ENCODE data around the gene C1orf141.

GRCh38 chr1:67169932-67170331 is 35.2 kb upstream of the C1orf141 start:
- TF ChIP-seq CTCF (IDR thresholded peaks at IDR 0.05), result no peak
- no peak for TF ChIP-seq POLR2A (IDR thresholded peaks at IDR 0.05)

All from right lobe of liver (tissue), 4 donors.